GM12878 (cell line): ENCODE data around the gene NEURL3. TPM values are rescaled to one million over a fixed set of nuclear protein-coding genes. Genes with fewer than 3 reads are reported as not detected.

Experiments used
- ATF7 ChIP-seq: fragments of 450-650 bp; IDR thresholded peaks from 2 replicates; pipeline ENCODE4 v1.6.1; 2016; ENCODE audit warnings: low read depth, mild to moderate bottlenecking
- BACH1 ChIP-seq: fragments of 450-650 bp; IDR thresholded peaks from 2 replicates; pipeline ENCODE4 v1.6.1; 2017; ENCODE audit warnings: mild to moderate bottlenecking, borderline replicate concordance
- BMI1 ChIP-seq: fragments of 450-650 bp; IDR thresholded peaks from 2 replicates; pipeline ENCODE4 v1.6.1; 2016; ENCODE audit warnings: mild to moderate bottlenecking, moderate library complexity, borderline replicate concordance
- CBFB ChIP-seq: IDR thresholded peaks from 2 replicates; pipeline ENCODE4 v1.6.1; 2016; ENCODE audit warnings: antibody characterized with exemption, low read depth
- CEBPB ChIP-seq, 2 experiments: fragments of 150-350 bp in 1 of 2; IDR thresholded peaks; 2 replicates each; pipeline ENCODE4 v1.6.1; 2012 to 2014; ENCODE audit warnings: low read depth in 2 of 2, low read length in 2 of 2, borderline replicate concordance in 1 of 2, inconsistent platforms in 1 of 2
- EED ChIP-seq: sonication (generic); IDR thresholded peaks from 2 replicates; pipeline ENCODE4 v1.6.1; 2016; ENCODE audit warnings: antibody characterized with exemption, low read depth
- HCFC1 ChIP-seq: fragments of 150-350 bp; IDR thresholded peaks from 2 replicates; pipeline ENCODE4 v1.6.1; 2014; ENCODE audit warnings: low read length
- KLF5 ChIP-seq: fragments of 450-650 bp; IDR thresholded peaks from 2 replicates; pipeline ENCODE4 v1.6.1; 2014; ENCODE audit warnings: mild to moderate bottlenecking; ENCODE audit not compliant: partially characterized antibody
- LARP7 ChIP-seq: fragments of 450-650 bp; IDR thresholded peaks from 2 replicates; pipeline ENCODE4 v1.6.1; 2017; ENCODE audit warnings: mild to moderate bottlenecking
- MYB ChIP-seq: fragments of 150-350 bp; IDR thresholded peaks from 2 replicates; pipeline ENCODE4 v1.6.1; 2014; ENCODE audit warnings: mild to moderate bottlenecking, low read depth, low read length, borderline replicate concordance
- PKNOX1 ChIP-seq: fragments of 450-650 bp; IDR thresholded peaks from 2 replicates; pipeline ENCODE4 v1.6.1; 2016; ENCODE audit warnings: mild to moderate bottlenecking
- POLR2AphosphoS2 ChIP-seq: IDR thresholded peaks from 2 replicates; pipeline ENCODE4 v1.6.1; 2011; ENCODE audit warnings: low read depth, mild to moderate bottlenecking, low read length, improper control_type of control experiment, moderate library complexity
- POLR2AphosphoS5 ChIP-seq: IDR thresholded peaks from 2 replicates; pipeline ENCODE4 v1.6.1; 2011; ENCODE audit warnings: mild to moderate bottlenecking, low read length, inconsistent platforms
- RAD51 ChIP-seq: fragments of 450-650 bp; IDR thresholded peaks from 2 replicates; pipeline ENCODE4 v1.6.1; 2016; ENCODE audit warnings: moderate library complexity, mild to moderate bottlenecking, inconsistent platforms
- RUNX3 ChIP-seq: IDR thresholded peaks from 2 replicates; pipeline ENCODE4 v1.6.1; 2012; ENCODE audit warnings: low read length, inconsistent platforms
- SIX5 ChIP-seq: IDR thresholded peaks from 2 replicates; pipeline ENCODE4 v1.6.1; 2011; ENCODE audit warnings: mild to moderate bottlenecking, low read depth, low read length, moderate library complexity; ENCODE audit not compliant: severe bottlenecking
- SMAD5 ChIP-seq: IDR thresholded peaks from 2 replicates; pipeline ENCODE4 v1.6.1; 2016; ENCODE audit warnings: antibody characterized with exemption, low read depth
- TARDBP ChIP-seq: IDR thresholded peaks from 2 replicates; pipeline ENCODE4 v1.6.1; 2016; ENCODE audit warnings: borderline replicate concordance
- TCF12 ChIP-seq: IDR thresholded peaks from 2 replicates; pipeline ENCODE4 v1.6.1; 2011; ENCODE audit warnings: low read depth, mild to moderate bottlenecking, low read length
- TCF3 ChIP-seq: IDR thresholded peaks from 2 replicates; pipeline ENCODE4 v1.6.1; 2012; ENCODE audit warnings: low read depth, mild to moderate bottlenecking, low read length, borderline replicate concordance; ENCODE audit not compliant: insufficient read depth
- YBX1 ChIP-seq: fragments of 450-650 bp; IDR thresholded peaks from 2 replicates; pipeline ENCODE4 v1.6.1; 2016; ENCODE audit warnings: antibody characterized with exemption
- YY1 ChIP-seq: IDR thresholded peaks from 2 replicates; pipeline ENCODE4 v1.6.1; 2011; ENCODE audit warnings: low read depth, mild to moderate bottlenecking, low read length
- ZNF24 ChIP-seq: fragments of 450-650 bp; IDR thresholded peaks from 2 replicates; pipeline ENCODE4 v1.6.1; 2017; ENCODE audit warnings: antibody characterized with exemption, mild to moderate bottlenecking
- ZNF274 ChIP-seq: IDR thresholded peaks from one replicate; pipeline ENCODE4 v1.8.0; 2011; ENCODE audit not compliant: insufficient read length, insufficient read depth
- polyA plus RNA-seq, 11 experiments: library from polyadenylated mRNA; depleted of rRNA in 4 of 11; unstranded in 6 of 11; stranded (reverse) in 5 of 11; fragments of >200 nt; fragmentation: Nextera tagmentation in 4 of 11; fragmentation: Illumina TruSeq in 1 of 11; extraction: Ambion mirVana in 4 of 11; extraction: Trizol in 1 of 11; gene quantifications; 1 replicate in 1 of 11; 2 replicates in 10 of 11; pipeline versions ENCODE4 v1.2.1 to v1.2.3, GENCODE V29; 2011 to 2016; ENCODE audit warnings: inconsistent platforms in 2 of 11, missing spikeins in 2 of 11, low read depth in 1 of 11
- total RNA-seq, 4 experiments: library from RNA; depleted of rRNA in 3 of 4; stranded (reverse); fragments of >200 nt in 3 of 4; fragmentation: Illumina TruSeq in 1 of 4; extraction: Trizol in 1 of 4; gene quantifications; 2 replicates each; pipeline versions ENCODE4 v1.2.1 to v1.2.3, GENCODE V29; 2013 to 2021
- TF ChIP-seq, protein P1 (sequence below): fragments of 450-650 bp; IDR thresholded peaks from 2 replicates; pipeline ENCODE4 v1.6.1; 2017; ENCODE audit warnings: borderline replicate concordance

NEURL3 gene
- total and polyA plus RNA-seq, 10 of the 15 experiments (the other 5 are each of a cell fraction or from before 2014, with no cell fraction given): 0.03 to 6.3 (median 0.47) TPM

GRCh38 chr2:96501471-96501874 is 3.7 kb downstream of the NEURL3 start (continued):
- TF ChIP-seq BMI1 (no peak), ZNF274 (no peak), TCF3 (no peak), YBX1 (no peak), CEBPB (IDR thresholded peaks at IDR 0.05; ENCODE audit: borderline replicate concordance in 1 of 2, low read depth in 2 of 2, low read length in 2 of 2) (no peak), PKNOX1 (no peak), HCFC1 (no peak), RAD51 (no peak), ZNF24 (no peak), EED (peak; percentile 64), YY1 (no peak), SMAD5 (no peak), TARDBP (no peak), POLR2AphosphoS5 (no peak), POLR2AphosphoS2 (no peak), KLF5 (no peak), CBFB (no peak), SIX5 (no peak), TCF12 (no peak), BACH1 (no peak), LARP7 (no peak), MYB (no peak), ATF7 (no peak), RUNX3 (no peak)
- TF ChIP-seq, protein P1, sequence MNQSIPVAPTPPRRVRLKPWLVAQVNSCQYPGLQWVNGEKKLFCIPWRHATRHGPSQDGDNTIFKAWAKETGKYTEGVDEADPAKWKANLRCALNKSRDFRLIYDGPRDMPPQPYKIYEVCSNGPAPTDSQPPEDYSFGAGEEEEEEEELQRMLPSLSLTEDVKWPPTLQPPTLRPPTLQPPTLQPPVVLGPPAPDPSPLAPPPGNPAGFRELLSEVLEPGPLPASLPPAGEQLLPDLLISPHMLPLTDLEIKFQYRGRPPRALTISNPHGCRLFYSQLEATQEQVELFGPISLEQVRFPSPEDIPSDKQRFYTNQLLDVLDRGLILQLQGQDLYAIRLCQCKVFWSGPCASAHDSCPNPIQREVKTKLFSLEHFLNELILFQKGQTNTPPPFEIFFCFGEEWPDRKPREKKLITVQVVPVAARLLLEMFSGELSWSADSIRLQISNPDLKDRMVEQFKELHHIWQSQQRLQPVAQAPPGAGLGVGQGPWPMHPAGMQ: no peak
